Ishikawa (cell line): Measurements from ENCODE around the gene CLDN1.

Source experiments
- CEBPB ChIP-seq: IDR thresholded peaks from 2 replicates; pipeline ENCODE4 v1.6.1; 2012
- CREB1 ChIP-seq: IDR thresholded peaks from 2 replicates; pipeline ENCODE4 v1.6.1; 2012; ENCODE audit warnings: low read depth
- EGR1 ChIP-seq: IDR thresholded peaks from 2 replicates; pipeline ENCODE4 v1.6.1; 2012
- EP300 ChIP-seq: IDR thresholded peaks from 2 replicates; pipeline ENCODE4 v1.6.1; 2012; ENCODE audit warnings: borderline replicate concordance
- MAX ChIP-seq: IDR thresholded peaks from 2 replicates; pipeline ENCODE4 v1.6.1; 2012
- RAD21 ChIP-seq: IDR thresholded peaks from 2 replicates; pipeline ENCODE4 v1.6.1; 2012; ENCODE audit warnings: low read depth
- TAF1 ChIP-seq: IDR thresholded peaks from 2 replicates; pipeline ENCODE4 v1.6.1; 2012; ENCODE audit warnings: low read depth, mild to moderate bottlenecking
- TCF12 ChIP-seq: IDR thresholded peaks from 2 replicates; pipeline ENCODE4 v1.6.1; 2012; ENCODE audit warnings: low read depth
- TEAD4 ChIP-seq: IDR thresholded peaks from 2 replicates; pipeline ENCODE4 v1.6.1; 2012
- ZBTB7A ChIP-seq: IDR thresholded peaks from 2 replicates; pipeline ENCODE4 v1.6.1; 2012; ENCODE audit warnings: low read depth

- TF ChIP-seq MAX: no peak
- no peak for TF ChIP-seq CREB1
- no peak for TF ChIP-seq RAD21
- no peak for TF ChIP-seq TCF12
- no peak for TF ChIP-seq CEBPB
- TF ChIP-seq TAF1: no peak
- TF ChIP-seq EGR1: no peak
- no peak for TF ChIP-seq EP300
- no peak for TF ChIP-seq TEAD4
- no peak for TF ChIP-seq ZBTB7A
Measured at GRCh38 chr3:190286014-190286413, 36.2 kb downstream of the CLDN1 start.
